ENCODE data around the gene LYG2.
"Not testable (repeated sequence)": the region's sequence is repeated elsewhere in the genome, so short reads cannot be mapped to it uniquely, and the experiment has no call there.

LYG2 gene

GRCh38 chr2:99200076-99200800 lies 55.2 kb downstream of the LYG2 start:
- DNase-seq = no peak

DNA sequence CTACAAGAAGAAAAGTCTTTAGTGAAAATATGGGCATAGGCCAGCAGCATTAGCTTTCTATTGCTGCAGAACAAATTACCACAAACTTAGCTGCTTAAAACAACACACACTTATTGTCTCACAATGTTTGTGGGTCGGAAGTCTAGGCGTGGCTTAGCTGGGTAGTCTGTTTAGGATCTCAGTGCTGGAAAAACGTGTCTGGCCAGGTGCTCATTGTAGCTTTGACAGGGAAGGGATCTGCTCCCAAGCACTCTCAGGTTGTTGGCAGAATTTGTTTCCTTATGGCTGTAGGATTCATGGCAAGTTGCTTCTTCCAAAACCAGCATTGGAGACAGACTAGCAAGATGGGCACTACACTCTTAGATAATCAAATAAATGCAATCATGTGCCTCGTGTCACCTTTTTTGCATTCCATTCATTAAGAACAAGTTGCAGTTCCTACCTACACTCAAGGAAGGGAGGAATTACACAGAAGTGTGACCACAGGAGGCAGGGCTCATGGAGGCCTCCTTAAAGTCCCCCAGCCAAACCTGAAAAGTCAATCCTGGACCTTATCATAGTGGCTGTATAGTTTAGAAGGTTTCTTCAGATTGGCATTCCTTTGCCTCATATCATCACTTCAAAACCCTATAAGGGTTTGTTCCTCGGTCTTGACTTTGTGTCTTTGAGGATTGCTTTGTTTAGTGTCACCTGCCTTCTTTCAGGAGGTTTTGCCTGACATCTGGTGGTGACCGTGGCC lies 57.2 kb downstream of the LYG2 start:
- DNase-seq = no peak

DNA sequence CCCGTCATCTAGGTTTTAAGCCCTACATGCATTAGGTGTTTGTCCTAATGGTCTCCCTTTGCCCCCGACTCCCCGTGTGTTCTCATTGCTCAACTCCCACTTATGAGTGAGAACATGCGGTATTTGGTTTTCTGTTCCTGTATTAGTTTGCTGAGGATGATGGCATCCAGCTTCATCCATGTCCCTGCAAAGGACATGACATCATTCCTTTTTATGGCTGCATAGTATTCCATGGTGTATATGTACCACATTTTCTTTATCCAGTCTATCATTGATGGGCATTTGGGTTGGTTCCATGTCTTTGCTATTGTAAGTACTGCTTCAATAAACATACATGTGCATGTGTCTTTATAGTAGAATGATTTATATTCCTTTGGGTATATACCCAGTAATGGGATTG lies 63.1 kb downstream of the LYG2 start:
- DNase-seq = not testable (repeated sequence)

All from NCI-H2107 (cell line).